GM18519 (cell line): ENCODE data around the gene TP53TG3F.
"Not testable (repeated sequence)": the region's sequence is repeated elsewhere in the genome, so short reads cannot be mapped to it uniquely, and the experiment has no call there.

ENCODE experiments used
- ATAC-seq: cut with Tn5 transposase; IDR thresholded peaks from one replicate; pipeline ENCODE4 v1.9.1; 2021; ENCODE audit warnings: mild to moderate bottlenecking, moderate library complexity; ENCODE audit not compliant: unreplicated experiment, low FRiP score

Gene TP53TG3F, protein sequence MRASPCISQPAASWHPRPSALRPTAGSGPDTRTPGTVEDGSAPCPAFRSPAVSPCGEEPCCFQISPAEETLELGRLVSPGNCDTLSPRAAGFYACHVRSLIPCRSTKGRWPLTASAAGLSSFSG

DNA sequence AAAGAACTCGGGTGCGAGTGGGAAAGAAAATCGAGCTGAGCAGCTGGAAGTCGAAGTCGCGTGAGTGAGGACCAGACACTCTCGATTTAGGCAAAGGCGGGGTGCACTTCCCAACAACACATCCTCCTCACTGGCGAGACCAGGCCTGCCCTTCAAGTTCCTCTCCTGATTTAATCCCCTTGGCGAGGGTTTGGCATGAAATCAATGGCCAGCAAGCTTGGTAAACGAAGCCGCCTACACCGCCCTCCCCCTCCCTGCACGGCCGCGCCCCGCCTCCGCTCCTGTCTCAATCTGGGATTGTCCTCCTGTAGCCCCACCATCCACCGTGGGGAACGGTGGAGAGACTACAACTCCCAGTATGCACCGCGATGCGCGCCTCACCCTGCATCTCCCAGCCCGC is at the start of gene TP53TG3F:
Gene TP53TG3F, plus strand, starts transcription at position 301 of the 400 bp plus-strand sequence. Its CDS starts 68 bp downstream, at position 369.
- ATAC-seq, result not testable (repeated sequence)

- not testable (repeated sequence) for ATAC-seq
Observed at GRCh38 chr16:33491611-33492010, 32.2 kb downstream of the TP53TG3F start.

DNA sequence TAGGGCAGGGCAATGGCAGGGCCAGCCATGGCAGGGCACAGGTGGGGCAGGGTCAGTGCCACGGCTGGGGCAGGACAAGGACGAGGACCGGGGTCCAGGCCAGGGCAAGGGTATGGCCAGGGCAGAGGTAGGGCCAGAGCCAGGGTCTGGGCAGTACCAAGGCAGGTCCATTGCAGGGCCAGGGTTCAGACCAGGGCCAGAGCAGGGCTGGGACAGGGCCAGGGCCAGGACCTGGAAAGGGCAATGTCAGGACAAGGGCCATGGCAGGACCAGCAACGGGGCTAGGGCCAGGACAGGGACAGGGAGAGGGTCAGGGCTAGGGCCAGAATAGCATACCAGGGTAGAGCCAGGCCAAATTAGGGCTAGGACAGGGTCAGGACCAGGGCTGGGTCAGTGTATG is 47.8 kb downstream of the TP53TG3F start:
- not testable (repeated sequence) for ATAC-seq

- not testable (repeated sequence) for ATAC-seq
Observed at GRCh38 chr16:33509070-33509469, 49.7 kb downstream of the TP53TG3F start.

DNA sequence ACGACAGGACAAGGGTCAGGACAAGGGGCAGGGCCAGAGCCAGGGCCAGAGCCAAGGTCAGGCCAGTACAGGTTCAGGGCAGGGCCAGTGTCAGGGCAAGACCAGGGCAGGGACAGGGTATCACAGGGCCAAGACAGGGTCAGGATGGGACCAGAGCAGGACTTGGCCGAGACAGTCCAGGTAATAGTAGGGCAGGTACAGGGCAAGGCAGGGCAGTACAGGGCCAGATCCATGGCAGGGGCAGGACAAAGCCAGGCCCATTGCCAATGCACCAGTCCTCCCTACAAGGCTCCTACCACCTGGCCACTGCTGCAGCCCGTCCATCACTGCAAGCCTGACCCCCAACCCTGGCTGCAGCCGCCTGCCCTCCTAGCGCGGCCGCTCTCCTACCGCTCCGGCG is 50.5 kb downstream of the TP53TG3F start:
- not testable (repeated sequence) for ATAC-seq
